Nephron progenitor cell (in vitro differentiated cells): Measurements from ENCODE around the gene ARMC8.

Experiments used
- DNase-seq: peaks from one replicate; pipeline ENCODE4 v3.0.0; 2021
- H3K27ac Mint-ChIP-seq: 2 replicates; pipeline ENCODE4 v1.8.0; 2021; ENCODE audit warnings: mild to moderate bottlenecking, moderate library complexity, mixed read lengths
- H3K27me3 Mint-ChIP-seq: 2 replicates; pipeline ENCODE4 v1.8.0; 2021; ENCODE audit warnings: mild to moderate bottlenecking, low read depth, mixed read lengths; ENCODE audit not compliant: poor library complexity
- H3K36me3 Mint-ChIP-seq: 2 replicates; pipeline ENCODE4 v1.8.0; 2021; ENCODE audit warnings: low read depth, mixed read lengths
- H3K4me1 Mint-ChIP-seq: 2 replicates; pipeline ENCODE4 v1.8.0; 2021; ENCODE audit warnings: mixed read lengths
- H3K4me3 Mint-ChIP-seq: 2 replicates; pipeline ENCODE4 v1.8.0; 2021; ENCODE audit warnings: mild to moderate bottlenecking, moderate library complexity, mixed read lengths
- H3K9me3 Mint-ChIP-seq: 2 replicates; pipeline ENCODE4 v1.8.0; 2021; ENCODE audit warnings: mild to moderate bottlenecking, moderate library complexity, mixed read lengths
- TF ChIP-seq, protein P1 (sequence below): fragments of 200-600 bp; sonication (generic); IDR thresholded peaks from 2 replicates; pipeline ENCODE4 v1.5.0; 2021; ENCODE audit warnings: antibody characterized with exemption

Gene ARMC8

GRCh38 chr3:138154534-138154933 is 32.6 kb upstream of the ARMC8 start:
- no peaks in the 10 kb centered on the region for H3K36me3 Mint-ChIP-seq
- no peaks in the 10 kb centered on the region for H3K4me1 Mint-ChIP-seq
- H3K27me3 Mint-ChIP-seq, result peaks cover 4% of the 10 kb centered on the region
- H3K27ac Mint-ChIP-seq, result no peak overlapping the region
- H3K4me3 Mint-ChIP-seq, result no peak overlapping the region
- TF ChIP-seq, protein P1, sequence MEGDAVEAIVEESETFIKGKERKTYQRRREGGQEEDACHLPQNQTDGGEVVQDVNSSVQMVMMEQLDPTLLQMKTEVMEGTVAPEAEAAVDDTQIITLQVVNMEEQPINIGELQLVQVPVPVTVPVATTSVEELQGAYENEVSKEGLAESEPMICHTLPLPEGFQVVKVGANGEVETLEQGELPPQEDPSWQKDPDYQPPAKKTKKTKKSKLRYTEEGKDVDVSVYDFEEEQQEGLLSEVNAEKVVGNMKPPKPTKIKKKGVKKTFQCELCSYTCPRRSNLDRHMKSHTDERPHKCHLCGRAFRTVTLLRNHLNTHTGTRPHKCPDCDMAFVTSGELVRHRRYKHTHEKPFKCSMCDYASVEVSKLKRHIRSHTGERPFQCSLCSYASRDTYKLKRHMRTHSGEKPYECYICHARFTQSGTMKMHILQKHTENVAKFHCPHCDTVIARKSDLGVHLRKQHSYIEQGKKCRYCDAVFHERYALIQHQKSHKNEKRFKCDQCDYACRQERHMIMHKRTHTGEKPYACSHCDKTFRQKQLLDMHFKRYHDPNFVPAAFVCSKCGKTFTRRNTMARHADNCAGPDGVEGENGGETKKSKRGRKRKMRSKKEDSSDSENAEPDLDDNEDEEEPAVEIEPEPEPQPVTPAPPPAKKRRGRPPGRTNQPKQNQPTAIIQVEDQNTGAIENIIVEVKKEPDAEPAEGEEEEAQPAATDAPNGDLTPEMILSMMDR, result no peak
- DNase-seq, result no peak
- peaks cover 28% of the 10 kb centered on the region for H3K9me3 Mint-ChIP-seq

DNA sequence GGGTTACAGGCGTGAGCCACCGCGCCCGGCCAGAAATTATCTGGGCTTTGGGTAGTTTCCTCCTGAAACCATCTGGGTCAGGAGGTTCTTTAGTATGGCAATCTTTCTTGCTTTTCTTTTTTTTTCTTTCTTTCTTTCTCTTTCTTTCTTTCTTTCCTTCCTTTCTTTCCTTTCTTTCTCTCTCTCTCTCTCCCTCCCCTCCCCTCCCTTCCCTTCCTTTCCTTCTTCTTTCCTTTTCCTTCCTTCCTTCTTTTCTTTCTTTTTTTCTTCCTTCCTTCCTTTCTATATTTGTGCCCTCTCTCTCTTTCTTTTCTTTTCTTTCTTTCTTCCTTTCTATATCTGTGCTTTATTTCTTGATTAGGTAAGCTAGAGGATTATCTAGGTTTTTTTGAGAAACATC is 29.4 kb upstream of the ARMC8 start:
- peak overlapping the region; percentile 13 for H3K27ac Mint-ChIP-seq
- peaks cover 27% of the 10 kb centered on the region for H3K36me3 Mint-ChIP-seq
- no peaks in the 10 kb centered on the region for H3K4me1 Mint-ChIP-seq

DNA sequence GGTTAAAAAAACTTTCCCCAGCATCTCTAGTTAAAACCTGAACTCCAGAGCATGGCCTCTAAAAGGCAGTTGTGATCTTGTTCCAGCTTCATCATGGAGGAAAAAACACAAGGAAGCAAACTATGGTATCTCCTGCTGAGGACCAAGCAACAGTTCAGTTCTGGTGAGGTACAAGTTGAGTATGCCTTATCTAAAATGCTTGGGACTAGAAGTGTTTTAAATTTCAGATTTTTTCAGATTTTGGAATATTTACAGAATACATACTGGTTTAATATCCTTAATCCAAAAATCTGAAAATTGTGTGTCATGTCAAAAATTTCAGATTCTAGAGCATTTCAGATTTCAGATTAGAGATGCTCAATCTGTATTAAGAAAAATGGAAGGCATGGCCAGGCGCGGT is 22.0 kb upstream of the ARMC8 start:
- H3K36me3 Mint-ChIP-seq, result peaks cover 86% of the 10 kb centered on the region
- H3K4me3 Mint-ChIP-seq, result no peak overlapping the region
- H3K9me3 Mint-ChIP-seq, result no peaks in the 10 kb centered on the region
- H3K27ac Mint-ChIP-seq, result no peak overlapping the region
- no peak for DNase-seq
- no peaks in the 10 kb centered on the region for H3K27me3 Mint-ChIP-seq
- no peaks in the 10 kb centered on the region for H3K4me1 Mint-ChIP-seq
- TF ChIP-seq, protein P1, result no peak

More for the DNA sequence above, 29.4 kb upstream of the ARMC8 start:
- TF ChIP-seq, protein P1, result no peak
- Mint-ChIP-seq H3K27me3 (peaks cover 4% of the 10 kb centered on the region), H3K4me3 (no peak overlapping the region), H3K9me3 (peaks cover 26% of the 10 kb centered on the region)
- DNase-seq, result no peak

GRCh38 chr3:138172625-138173024 is 14.5 kb upstream of the ARMC8 start:
- TF ChIP-seq, protein P1, result no peak
- Mint-ChIP-seq H3K9me3 (peaks cover 20% of the 10 kb centered on the region), H3K36me3 (peaks cover 53% of the 10 kb centered on the region), H3K4me3 (peak overlapping the region; percentile 94), H3K27ac (no peak overlapping the region), H3K27me3 (peaks cover 8% of the 10 kb centered on the region), H3K4me1 (peaks cover 29% of the 10 kb centered on the region)
- no peak for DNase-seq

GRCh38 chr3:138173769-138174420 is 13.2 kb upstream of the ARMC8 start:
- TF ChIP-seq, protein P1, result no peak
- H3K9me3 Mint-ChIP-seq, result peaks cover 23% of the 10 kb centered on the region
- peak overlapping the region; percentile 94 for H3K4me3 Mint-ChIP-seq
- no peak for DNase-seq
- H3K27me3 Mint-ChIP-seq, result peaks cover 14% of the 10 kb centered on the region
- peaks cover 43% of the 10 kb centered on the region for H3K36me3 Mint-ChIP-seq
- H3K27ac Mint-ChIP-seq, result peak overlapping the region; percentile 93
- peaks cover 29% of the 10 kb centered on the region for H3K4me1 Mint-ChIP-seq
